ENCODE data around the gene CBLN1. TPM values are rescaled to one million over a fixed set of nuclear protein-coding genes. Genes with fewer than 3 reads are reported as not detected.

The CBLN1 gene
- total and polyA plus RNA-seq, 4 donors = 0.14 to 0.55 (median 0.33) TPM; not detected in 1

DNA sequence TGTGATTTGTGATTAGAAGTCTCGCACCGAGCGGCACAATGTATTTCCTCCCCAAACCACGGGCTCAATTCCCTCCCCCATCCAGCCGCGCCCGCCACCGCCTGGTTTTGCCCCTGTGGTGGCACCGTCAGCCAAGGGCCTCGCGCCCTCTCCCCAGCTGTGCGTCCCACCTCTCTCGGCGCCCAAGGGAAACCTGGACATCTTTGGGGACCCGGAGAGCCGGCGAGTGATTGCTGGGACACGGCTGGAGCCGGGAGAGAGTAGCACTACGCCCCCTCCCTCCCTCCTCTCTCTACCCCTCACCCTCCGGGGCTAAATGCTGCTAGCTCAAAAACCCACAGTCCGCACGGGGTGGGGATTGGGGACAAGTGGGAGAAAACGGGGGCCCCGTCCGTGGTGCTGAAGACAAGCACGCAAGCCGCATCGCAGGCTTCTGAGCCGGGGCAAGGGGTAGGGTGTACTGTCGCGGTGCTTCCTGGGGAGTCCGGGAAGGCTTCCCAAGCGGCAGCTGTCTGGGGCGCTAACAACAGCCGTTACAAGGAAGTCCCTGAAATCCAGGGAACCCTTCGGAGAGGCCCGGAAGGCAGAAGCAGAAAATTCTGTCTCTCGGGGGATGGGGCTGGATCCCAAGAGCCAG is 1.4 kb downstream of the CBLN1 start:
- peaks cover 18 to 34% (median 29%) of the 10 kb centered on the region in 4 donors for H3K4me1 ChIP-seq (ENCODE audit: control insufficient read depth in 4 of 4, insufficient read depth in 4 of 4, low read length in 3 of 4)

DNA sequence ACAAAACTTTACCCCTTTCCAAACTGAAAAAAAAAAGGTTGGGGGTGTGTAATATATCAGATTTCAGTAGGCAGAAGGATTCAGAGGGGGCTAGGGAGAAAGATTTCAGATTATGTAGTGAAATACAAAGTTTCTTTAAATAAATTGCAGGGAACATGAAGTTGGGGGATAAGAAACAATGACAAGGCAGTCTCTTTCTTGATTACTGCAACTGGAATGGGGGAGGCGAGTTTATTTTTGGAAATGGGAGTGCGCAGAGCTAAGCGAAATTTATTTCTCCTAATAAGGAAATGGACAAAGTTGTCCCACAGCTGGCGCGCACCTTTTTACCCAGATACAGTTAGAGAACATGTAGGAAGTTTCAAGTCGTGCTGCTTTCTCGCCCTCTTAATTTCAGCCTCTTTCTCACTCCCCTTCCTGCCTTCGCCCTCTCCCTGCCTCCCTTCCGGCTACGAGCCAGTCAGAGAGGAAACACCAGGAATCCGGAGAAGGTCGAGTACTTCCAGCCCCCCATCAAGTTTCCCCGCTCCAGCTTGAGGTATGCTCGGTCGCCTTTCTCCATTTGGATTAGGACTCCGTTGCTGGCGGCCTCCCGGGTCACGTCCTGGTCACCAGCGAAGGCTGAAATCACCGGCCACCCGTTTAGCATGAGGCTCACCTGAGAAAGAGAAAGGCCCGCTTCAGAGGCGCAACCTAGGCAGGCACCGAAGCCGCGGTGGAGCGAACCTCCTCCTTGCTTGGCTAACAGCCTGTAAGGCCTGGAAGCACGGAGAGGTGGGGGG is 2.5 kb downstream of the CBLN1 start:
- Histone ChIP-seq H3K9me3 (ENCODE audit: control insufficient read depth in 4 of 4, low read length in 3 of 4) (no peaks in the 10 kb centered on the region), H3K4me1 (ENCODE audit: control insufficient read depth in 4 of 4, insufficient read depth in 4 of 4, low read length in 3 of 4) (peaks cover 18 to 34% (median 29%) of the 10 kb centered on the region in 4 donors), H3K4me3 (ENCODE audit: low read depth in 1 of 3, low read length in 3 of 3) (no peak overlapping the region), H3K27me3 (ENCODE audit: control insufficient read depth in 4 of 4, insufficient read depth in 4 of 4, low read length in 3 of 4) (peaks cover 5 to 30% (median 18%) of the 10 kb centered on the region in 4 donors), H3K9ac (ENCODE audit: low read depth in 1 of 2, low read length in 2 of 2) (no peak overlapping the region), H3K27ac (ENCODE audit: low read depth in 1 of 2, low read length in 2 of 2) (no peak overlapping the region), H3K36me3 (ENCODE audit: control insufficient read depth in 4 of 4, insufficient read depth in 3 of 4, low read depth in 1 of 4, low read length in 3 of 4) (no peaks in the 10 kb centered on the region)
- WGBS = 7% methylated on average over 29 of the region's 29 CpGs
- no peak for TF ChIP-seq YY1 (IDR thresholded peaks at IDR 0.05)
- no peak for DNase-seq (ENCODE audit: low spot score)

More for the DNA sequence above, 1.4 kb downstream of the CBLN1 start:
- Histone ChIP-seq H3K27me3 (ENCODE audit: control insufficient read depth in 4 of 4, insufficient read depth in 4 of 4, low read length in 3 of 4) (peaks cover 5 to 24% (median 21%) of the 10 kb centered on the region in 4 donors), H3K4me3 (ENCODE audit: low read depth in 1 of 3, low read length in 3 of 3) (no peak overlapping the region), H3K9ac (ENCODE audit: low read depth in 1 of 2, low read length in 2 of 2) (no peak overlapping the region), H3K36me3 (ENCODE audit: control insufficient read depth in 4 of 4, insufficient read depth in 3 of 4, low read depth in 1 of 4, low read length in 3 of 4) (no peaks in the 10 kb centered on the region), H3K27ac (ENCODE audit: low read depth in 1 of 2, low read length in 2 of 2) (no peak overlapping the region), H3K9me3 (ENCODE audit: control insufficient read depth in 4 of 4, low read length in 3 of 4) (no peaks in the 10 kb centered on the region)
- no peak for DNase-seq (ENCODE audit: low spot score)
- WGBS = 4% methylated on average over 39 of the region's 39 CpGs
- TF ChIP-seq EGR1 (IDR thresholded peaks at IDR 0.05; ENCODE audit: low read depth in 2 of 2) (no peak), SP1 (IDR thresholded peaks at IDR 0.05) (no peak), NR2F2 (IDR thresholded peaks at IDR 0.05) (no peak), FOXA2 (IDR thresholded peaks at IDR 0.05) (no peak), GABPA (IDR thresholded peaks at IDR 0.05 in 1 of 2, conservative IDR thresholded peaks at IDR 0.05 in 1 of 2) (no peak)
- TF ChIP-seq, protein P1, sequence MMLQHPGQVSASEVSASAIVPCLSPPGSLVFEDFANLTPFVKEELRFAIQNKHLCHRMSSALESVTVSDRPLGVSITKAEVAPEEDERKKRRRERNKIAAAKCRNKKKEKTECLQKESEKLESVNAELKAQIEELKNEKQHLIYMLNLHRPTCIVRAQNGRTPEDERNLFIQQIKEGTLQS (IDR thresholded peaks at IDR 0.05) = no peak
- TF ChIP-seq, protein P2, sequence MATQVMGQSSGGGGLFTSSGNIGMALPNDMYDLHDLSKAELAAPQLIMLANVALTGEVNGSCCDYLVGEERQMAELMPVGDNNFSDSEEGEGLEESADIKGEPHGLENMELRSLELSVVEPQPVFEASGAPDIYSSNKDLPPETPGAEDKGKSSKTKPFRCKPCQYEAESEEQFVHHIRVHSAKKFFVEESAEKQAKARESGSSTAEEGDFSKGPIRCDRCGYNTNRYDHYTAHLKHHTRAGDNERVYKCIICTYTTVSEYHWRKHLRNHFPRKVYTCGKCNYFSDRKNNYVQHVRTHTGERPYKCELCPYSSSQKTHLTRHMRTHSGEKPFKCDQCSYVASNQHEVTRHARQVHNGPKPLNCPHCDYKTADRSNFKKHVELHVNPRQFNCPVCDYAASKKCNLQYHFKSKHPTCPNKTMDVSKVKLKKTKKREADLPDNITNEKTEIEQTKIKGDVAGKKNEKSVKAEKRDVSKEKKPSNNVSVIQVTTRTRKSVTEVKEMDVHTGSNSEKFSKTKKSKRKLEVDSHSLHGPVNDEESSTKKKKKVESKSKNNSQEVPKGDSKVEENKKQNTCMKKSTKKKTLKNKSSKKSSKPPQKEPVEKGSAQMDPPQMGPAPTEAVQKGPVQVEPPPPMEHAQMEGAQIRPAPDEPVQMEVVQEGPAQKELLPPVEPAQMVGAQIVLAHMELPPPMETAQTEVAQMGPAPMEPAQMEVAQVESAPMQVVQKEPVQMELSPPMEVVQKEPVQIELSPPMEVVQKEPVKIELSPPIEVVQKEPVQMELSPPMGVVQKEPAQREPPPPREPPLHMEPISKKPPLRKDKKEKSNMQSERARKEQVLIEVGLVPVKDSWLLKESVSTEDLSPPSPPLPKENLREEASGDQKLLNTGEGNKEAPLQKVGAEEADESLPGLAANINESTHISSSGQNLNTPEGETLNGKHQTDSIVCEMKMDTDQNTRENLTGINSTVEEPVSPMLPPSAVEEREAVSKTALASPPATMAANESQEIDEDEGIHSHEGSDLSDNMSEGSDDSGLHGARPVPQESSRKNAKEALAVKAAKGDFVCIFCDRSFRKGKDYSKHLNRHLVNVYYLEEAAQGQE (IDR thresholded peaks at IDR 0.05) = peak; percentile 69

DNA sequence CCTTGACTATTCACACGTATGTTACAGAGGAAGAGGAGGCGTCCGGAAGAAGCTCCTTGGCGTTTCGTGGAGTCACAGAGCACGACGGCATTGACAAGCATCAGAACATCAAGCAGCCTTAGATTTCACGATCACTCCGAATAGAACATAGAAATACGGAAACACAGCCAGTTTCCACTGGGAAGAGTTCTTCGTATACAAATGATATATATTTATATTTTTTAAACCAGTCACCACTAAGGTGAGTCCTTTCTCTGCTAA is 3.1 kb downstream of the CBLN1 start:
- Histone ChIP-seq H3K4me1 (ENCODE audit: control insufficient read depth in 4 of 4, insufficient read depth in 4 of 4, low read length in 3 of 4) (peaks cover 16 to 34% (median 29%) of the 10 kb centered on the region in 4 donors), H3K9me3 (ENCODE audit: control insufficient read depth in 4 of 4, low read length in 3 of 4) (no peaks in the 10 kb centered on the region), H3K36me3 (ENCODE audit: control insufficient read depth in 4 of 4, insufficient read depth in 3 of 4, low read depth in 1 of 4, low read length in 3 of 4) (no peaks in the 10 kb centered on the region), H3K27me3 (ENCODE audit: control insufficient read depth in 4 of 4, insufficient read depth in 4 of 4, low read length in 3 of 4) (peaks cover 5 to 32% (median 20%) of the 10 kb centered on the region in 4 donors), H3K9ac (ENCODE audit: low read depth in 1 of 2, low read length in 2 of 2) (no peak overlapping the region), H3K4me3 (ENCODE audit: low read depth in 1 of 3, low read length in 3 of 3) (no peak overlapping the region), H3K27ac (ENCODE audit: low read depth in 1 of 2, low read length in 2 of 2) (no peak overlapping the region)
- no peak for DNase-seq (ENCODE audit: low spot score)
- no peak for TF ChIP-seq FOXA1 (IDR thresholded peaks at IDR 0.05)
- no peak for TF ChIP-seq EGR1 (IDR thresholded peaks at IDR 0.05; ENCODE audit: low read depth in 2 of 2)
- TF ChIP-seq NR2F2 (IDR thresholded peaks at IDR 0.05) = no peak
- TF ChIP-seq YY1 (IDR thresholded peaks at IDR 0.05) = no peak
- TF ChIP-seq, protein P1 (IDR thresholded peaks at IDR 0.05) = no peak
- no peak for TF ChIP-seq RAD21 (IDR thresholded peaks at IDR 0.05)
- no peak for TF ChIP-seq GABPA (IDR thresholded peaks at IDR 0.05 in 1 of 2, conservative IDR thresholded peaks at IDR 0.05 in 1 of 2)
- TF ChIP-seq, protein P2 (IDR thresholded peaks at IDR 0.05) = no peak
- TF ChIP-seq, protein P3, sequence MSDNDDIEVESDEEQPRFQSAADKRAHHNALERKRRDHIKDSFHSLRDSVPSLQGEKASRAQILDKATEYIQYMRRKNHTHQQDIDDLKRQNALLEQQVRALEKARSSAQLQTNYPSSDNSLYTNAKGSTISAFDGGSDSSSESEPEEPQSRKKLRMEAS (IDR thresholded peaks at IDR 0.05) = no peak
- TF ChIP-seq TAF1 (conservative IDR thresholded peaks at IDR 0.05) = no peak
- TF ChIP-seq RXRA (IDR thresholded peaks at IDR 0.05) = no peak
- no peak for TF ChIP-seq FOXA2 (IDR thresholded peaks at IDR 0.05)
- 18% methylated on average over 11 of the region's 11 CpGs for WGBS

Data from liver (tissue), 9 donors.